Breast epithelium (tissue), 3 donors: ENCODE measurements around the gene PARP15.

Experiments
- POLR2AphosphoS5 ChIP-seq, 3 donors: sonication (generic); formaldehyde crosslinking; IDR thresholded peaks; one replicate each; pipeline ENCODE4 v1.6.1; 2017; ENCODE audit warnings: antibody characterized with exemption in 3 of 3
- TF ChIP-seq, protein P1 (sequence below), 3 donors: fragments of 450-650 bp; IDR thresholded peaks; one replicate each; pipeline ENCODE4 v1.5.1; 2016 to 2017; ENCODE audit warnings: antibody characterized with exemption in 3 of 3, mild to moderate bottlenecking in 3 of 3, moderate library complexity in 3 of 3

DNA sequence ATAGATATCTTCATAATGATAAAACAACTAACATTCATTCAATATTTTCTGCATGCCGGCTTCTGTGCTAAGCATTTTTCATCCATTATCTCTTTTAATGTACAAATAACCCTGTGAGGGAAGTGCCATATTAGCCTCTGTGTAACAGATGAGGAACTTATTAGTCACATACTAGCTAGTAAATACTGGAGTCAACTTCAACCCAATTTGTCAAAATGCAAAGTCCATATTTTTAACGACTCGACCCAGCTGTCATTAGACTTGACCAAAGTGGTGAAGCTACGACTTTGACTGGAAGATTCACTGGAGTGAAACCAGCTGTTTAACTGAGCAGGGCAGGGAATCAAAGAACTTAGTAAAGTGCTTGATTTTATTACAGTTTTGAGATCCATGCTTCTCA is 41.6 kb downstream of the PARP15 start:
- TF ChIP-seq, protein P1, sequence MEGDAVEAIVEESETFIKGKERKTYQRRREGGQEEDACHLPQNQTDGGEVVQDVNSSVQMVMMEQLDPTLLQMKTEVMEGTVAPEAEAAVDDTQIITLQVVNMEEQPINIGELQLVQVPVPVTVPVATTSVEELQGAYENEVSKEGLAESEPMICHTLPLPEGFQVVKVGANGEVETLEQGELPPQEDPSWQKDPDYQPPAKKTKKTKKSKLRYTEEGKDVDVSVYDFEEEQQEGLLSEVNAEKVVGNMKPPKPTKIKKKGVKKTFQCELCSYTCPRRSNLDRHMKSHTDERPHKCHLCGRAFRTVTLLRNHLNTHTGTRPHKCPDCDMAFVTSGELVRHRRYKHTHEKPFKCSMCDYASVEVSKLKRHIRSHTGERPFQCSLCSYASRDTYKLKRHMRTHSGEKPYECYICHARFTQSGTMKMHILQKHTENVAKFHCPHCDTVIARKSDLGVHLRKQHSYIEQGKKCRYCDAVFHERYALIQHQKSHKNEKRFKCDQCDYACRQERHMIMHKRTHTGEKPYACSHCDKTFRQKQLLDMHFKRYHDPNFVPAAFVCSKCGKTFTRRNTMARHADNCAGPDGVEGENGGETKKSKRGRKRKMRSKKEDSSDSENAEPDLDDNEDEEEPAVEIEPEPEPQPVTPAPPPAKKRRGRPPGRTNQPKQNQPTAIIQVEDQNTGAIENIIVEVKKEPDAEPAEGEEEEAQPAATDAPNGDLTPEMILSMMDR (IDR thresholded peaks at IDR 0.05) = no peak
- TF ChIP-seq POLR2AphosphoS5 (IDR thresholded peaks at IDR 0.05) = no peak
